ENCODE results near the gene CACNA2D1. TPM values are rescaled to one million over a fixed set of nuclear protein-coding genes. Genes with fewer than 3 reads are reported as not detected.

CACNA2D1 gene
- not detected in 2 replicates for total RNA-seq

GRCh38 chr7:82443547-82444219, at the start of gene CACNA2D1:
Gene CACNA2D1 (minus strand): TSS chr7:82443777.
- H3K9me3 Mint-ChIP-seq: no peaks in the 10 kb centered on the region
- DNase-seq: no peak
- no peak for ATAC-seq (ENCODE audit: low read depth)
- ChIA-PET POLR2A (no interaction called here), CTCF (no interaction called here)
- no peaks in the 10 kb centered on the region for H3K36me3 Mint-ChIP-seq (ENCODE audit: low read depth)
- H3K4me1 Mint-ChIP-seq: peaks cover 10% of the 10 kb centered on the region
- H3K27ac Mint-ChIP-seq: no peak within 1 kb of the TSS
- intact Hi-C loops (cut with micrococcal nuclease): no loop called here
- no peak for TF ChIP-seq CTCF (IDR thresholded peaks at IDR 0.05)
- peaks cover 37% of the 10 kb centered on the region for H3K27me3 Mint-ChIP-seq
- peak within 1 kb of the TSS; percentile 52 for H3K4me3 Mint-ChIP-seq

GRCh38 chr7:82481499-82482097, 38.0 kb upstream of the CACNA2D1 start:
- TF ChIP-seq CTCF (IDR thresholded peaks at IDR 0.05): no peak
- ATAC-seq (ENCODE audit: low read depth) (no peak), DNase-seq (no peak)
- Mint-ChIP-seq H3K27ac (no peak overlapping the region), H3K27me3 (no peaks in the 10 kb centered on the region), H3K4me3 (no peak overlapping the region), H3K36me3 (ENCODE audit: low read depth) (no peaks in the 10 kb centered on the region), H3K4me1 (no peaks in the 10 kb centered on the region), H3K9me3 (peaks cover 2% of the 10 kb centered on the region)
- intact Hi-C loops (cut with micrococcal nuclease): loop anchor here (5.0 kb wide), 1 partner anchor 984 kb away; no protein-coding TSS in a partner anchor
- ChIA-PET CTCF (no interaction called here), POLR2A (no interaction called here)

- H3K9me3 Mint-ChIP-seq: peaks cover 2% of the 10 kb centered on the region
- ChIA-PET CTCF (no interaction called here), POLR2A (no interaction called here)
- H3K4me3 Mint-ChIP-seq: no peak overlapping the region
- DNase-seq: no peak
- no peaks in the 10 kb centered on the region for H3K36me3 Mint-ChIP-seq (ENCODE audit: low read depth)
- no peak for TF ChIP-seq CTCF (IDR thresholded peaks at IDR 0.05)
- H3K27me3 Mint-ChIP-seq: no peaks in the 10 kb centered on the region
- no peak overlapping the region for H3K27ac Mint-ChIP-seq
- no peaks in the 10 kb centered on the region for H3K4me1 Mint-ChIP-seq
- no peak for ATAC-seq (ENCODE audit: low read depth)
- intact Hi-C loops (cut with micrococcal nuclease): no loop called here
Measured at GRCh38 chr7:82477733-82478515, 34.3 kb upstream of the CACNA2D1 start.

- DNase-seq: no peak
- CTCF ChIA-PET: no interaction called here
- POLR2A ChIA-PET: no interaction called here
- Mint-ChIP-seq H3K36me3 (ENCODE audit: low read depth) (no peaks in the 10 kb centered on the region), H3K9me3 (peaks cover 2% of the 10 kb centered on the region), H3K27me3 (no peaks in the 10 kb centered on the region), H3K4me1 (no peaks in the 10 kb centered on the region), H3K4me3 (no peak overlapping the region), H3K27ac (no peak overlapping the region)
- no peak for ATAC-seq (ENCODE audit: low read depth)
- intact Hi-C loops (cut with micrococcal nuclease): no loop called here
- no peak for TF ChIP-seq CTCF (IDR thresholded peaks at IDR 0.05)
Measured at GRCh38 chr7:82472966-82473365, 29.4 kb upstream of the CACNA2D1 start.

GRCh38 chr7:82471351-82472020, 27.9 kb upstream of the CACNA2D1 start:
- ChIA-PET CTCF (no interaction called here), POLR2A (no interaction called here)
- H3K4me3 Mint-ChIP-seq: no peak overlapping the region
- no peak for TF ChIP-seq CTCF (IDR thresholded peaks at IDR 0.05)
- peaks cover 2% of the 10 kb centered on the region for H3K9me3 Mint-ChIP-seq
- H3K27me3 Mint-ChIP-seq: no peaks in the 10 kb centered on the region
- no peaks in the 10 kb centered on the region for H3K36me3 Mint-ChIP-seq (ENCODE audit: low read depth)
- no peak for DNase-seq
- H3K4me1 Mint-ChIP-seq: no peaks in the 10 kb centered on the region
- intact Hi-C loops (cut with micrococcal nuclease): no loop called here
- ATAC-seq (ENCODE audit: low read depth): no peak
- H3K27ac Mint-ChIP-seq: no peak overlapping the region
